AG09319 (cell line): ENCODE results near the gene NDUFA11.

Experiments used
- DNase-seq: peaks from one replicate; pipeline ENCODE4 v3.0.0-alpha.2; 2010; ENCODE audit warnings: low read depth; ENCODE audit errors: extremely low read depth
- TF ChIP-seq, protein P1 (sequence below): IDR thresholded peaks from 2 replicates; pipeline ENCODE4 v1.5.1; 2011; ENCODE audit warnings: low read depth, mild to moderate bottlenecking, inconsistent platforms, low read length, moderate library complexity

NDUFA11 gene

DNA sequence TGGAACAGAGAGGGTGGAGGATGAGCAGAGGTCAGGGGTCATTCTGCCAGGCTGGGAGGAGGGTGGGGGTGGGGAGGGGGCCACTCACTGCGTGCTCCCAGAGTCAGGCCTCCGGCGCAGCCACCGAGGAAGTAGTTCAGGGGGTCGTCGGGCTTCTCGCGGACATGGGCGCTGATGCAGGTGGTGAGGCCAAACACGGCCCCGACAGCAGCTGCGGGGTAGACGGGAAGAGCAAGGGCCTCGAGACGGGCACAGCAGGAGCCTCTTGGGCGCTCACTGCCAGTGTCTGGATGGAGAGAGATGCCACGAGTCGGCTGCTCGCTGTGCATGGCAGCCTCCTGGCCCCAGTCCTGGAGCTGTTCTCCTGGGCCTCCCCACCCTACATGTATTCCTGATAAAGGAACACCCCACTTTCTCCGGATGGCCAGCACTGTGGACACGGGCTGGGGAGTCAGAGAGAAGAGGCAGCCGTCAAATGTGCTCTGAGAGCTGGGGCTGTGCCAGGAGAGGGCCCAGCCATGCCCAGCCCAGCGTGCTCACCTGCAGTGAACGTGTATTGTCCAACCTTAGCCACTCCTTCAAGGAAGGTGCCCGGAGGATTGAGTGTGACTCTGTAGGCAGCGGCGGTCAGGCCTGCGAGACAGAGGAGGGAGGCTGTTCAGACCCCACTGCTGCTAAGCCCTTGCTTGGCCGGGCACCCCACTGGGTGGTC lies 7.1 kb downstream of the NDUFA11 start:
- DNase-seq, result no peak

DNA sequence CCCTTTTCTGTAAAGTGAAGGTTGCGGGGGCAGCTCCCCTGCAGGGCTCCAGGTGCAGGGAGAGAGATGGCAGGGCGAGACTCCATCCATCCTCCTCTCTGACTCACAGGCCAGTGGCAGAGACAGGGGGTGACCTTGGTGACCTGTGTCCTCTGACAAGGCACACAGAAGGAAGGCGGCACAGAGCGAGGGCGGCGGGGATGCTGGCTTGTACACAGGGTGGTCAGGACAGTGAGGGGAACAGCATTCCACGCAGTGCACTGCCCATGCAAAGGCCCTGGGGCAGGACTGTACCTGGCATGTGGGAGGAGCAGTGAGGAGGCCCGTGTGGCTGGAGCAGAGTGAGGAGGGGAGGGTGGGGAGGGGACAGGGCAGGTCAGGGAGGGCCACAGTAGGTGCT lies 7.7 kb downstream of the NDUFA11 start:
- TF ChIP-seq, protein P1, sequence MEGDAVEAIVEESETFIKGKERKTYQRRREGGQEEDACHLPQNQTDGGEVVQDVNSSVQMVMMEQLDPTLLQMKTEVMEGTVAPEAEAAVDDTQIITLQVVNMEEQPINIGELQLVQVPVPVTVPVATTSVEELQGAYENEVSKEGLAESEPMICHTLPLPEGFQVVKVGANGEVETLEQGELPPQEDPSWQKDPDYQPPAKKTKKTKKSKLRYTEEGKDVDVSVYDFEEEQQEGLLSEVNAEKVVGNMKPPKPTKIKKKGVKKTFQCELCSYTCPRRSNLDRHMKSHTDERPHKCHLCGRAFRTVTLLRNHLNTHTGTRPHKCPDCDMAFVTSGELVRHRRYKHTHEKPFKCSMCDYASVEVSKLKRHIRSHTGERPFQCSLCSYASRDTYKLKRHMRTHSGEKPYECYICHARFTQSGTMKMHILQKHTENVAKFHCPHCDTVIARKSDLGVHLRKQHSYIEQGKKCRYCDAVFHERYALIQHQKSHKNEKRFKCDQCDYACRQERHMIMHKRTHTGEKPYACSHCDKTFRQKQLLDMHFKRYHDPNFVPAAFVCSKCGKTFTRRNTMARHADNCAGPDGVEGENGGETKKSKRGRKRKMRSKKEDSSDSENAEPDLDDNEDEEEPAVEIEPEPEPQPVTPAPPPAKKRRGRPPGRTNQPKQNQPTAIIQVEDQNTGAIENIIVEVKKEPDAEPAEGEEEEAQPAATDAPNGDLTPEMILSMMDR, result no peak
- DNase-seq, result no peak

More for the DNA sequence above, 7.1 kb downstream of the NDUFA11 start:
- TF ChIP-seq, protein P1, result no peak

DNA sequence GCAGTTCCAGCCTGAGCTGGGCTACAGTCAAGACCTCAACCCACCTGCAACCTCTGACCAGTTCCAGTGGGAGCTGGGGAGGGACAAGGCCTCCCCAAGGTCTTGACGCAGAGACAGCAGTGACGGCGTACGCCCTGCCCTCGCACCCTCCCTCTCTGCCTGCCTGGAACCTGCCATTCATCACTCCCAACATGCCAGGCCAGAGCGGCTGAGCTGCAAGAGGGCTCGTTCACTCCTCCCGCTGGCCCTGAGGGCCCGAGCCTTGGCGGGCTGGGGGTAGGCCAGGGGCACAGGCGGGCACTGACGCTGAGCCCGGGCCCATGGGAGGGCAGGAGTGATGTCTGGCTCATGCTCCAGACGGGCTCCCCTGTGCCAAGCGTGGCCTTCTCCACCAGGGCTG lies 8.2 kb downstream of the NDUFA11 start:
- TF ChIP-seq, protein P1, result no peak
- no peak for DNase-seq

DNA sequence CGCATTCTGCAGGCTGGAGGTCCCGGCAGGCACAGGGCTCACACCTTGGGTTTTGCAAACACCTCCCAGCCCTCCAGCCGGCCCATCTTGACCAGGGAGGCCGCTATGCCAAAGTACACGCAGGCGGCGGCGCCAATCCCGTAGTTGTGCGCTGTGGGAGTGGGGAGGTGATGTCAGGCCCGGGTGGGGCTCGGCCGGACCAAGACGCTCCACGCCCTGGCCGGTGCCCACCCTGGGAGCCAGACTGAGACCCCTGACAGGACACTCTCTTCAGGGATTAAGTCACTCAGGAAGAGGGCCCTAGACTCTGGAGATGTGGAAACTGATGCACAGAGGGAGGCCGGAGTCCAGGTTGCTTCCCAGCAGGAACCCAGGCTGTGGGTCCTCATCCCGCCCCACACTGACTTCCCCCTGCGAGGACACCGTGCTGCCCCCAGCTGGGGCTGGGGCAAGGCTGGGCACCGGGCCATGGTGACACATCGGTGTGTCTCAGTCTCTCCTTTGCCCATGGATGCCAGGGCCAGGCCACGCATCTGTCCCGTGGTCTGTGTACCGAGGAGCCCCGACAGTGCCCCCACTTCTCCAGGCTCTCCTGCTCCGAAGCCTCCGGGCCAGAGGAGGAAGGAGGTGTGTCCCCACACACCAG lies 8.8 kb downstream of the NDUFA11 start:
- DNase-seq, result no peak
- TF ChIP-seq, protein P1, result no peak

DNA sequence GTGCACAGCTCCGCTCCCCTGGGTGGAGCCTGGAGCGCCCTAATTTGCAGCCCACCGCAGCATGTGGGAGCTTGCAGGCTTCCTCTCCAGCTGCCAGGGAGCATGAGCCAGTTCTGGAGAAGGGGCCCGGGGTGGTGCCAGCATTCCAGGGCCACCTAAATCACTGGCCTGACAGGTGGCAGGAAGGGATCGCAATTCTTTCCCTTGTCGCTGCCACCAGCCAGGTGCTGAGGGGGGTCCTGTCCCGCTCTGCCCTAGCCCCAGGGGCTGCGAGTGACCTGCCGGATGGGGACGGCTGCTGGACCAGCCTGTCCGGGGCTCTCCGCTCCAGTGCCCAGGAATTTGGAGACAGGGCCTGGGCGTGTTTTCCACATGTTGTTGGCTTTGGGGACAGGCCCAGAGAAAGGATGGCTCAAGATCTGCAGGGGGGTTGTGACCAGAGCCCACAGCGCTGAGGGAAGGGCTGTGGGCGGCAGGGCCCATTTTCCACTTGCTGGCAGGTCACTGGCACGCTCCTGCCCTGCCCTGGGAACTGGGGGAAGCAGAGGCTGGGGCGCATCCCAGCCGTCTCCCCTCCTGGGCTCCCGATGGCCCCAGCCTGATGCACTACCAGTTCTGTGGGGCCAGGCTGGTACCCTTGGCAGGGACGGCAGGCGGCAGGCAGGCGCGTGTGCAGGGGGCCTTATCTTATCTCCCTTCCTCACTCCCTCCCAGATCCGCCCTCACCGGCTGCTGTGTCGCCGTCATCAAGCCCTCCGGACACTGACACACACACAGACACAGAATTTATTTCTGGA lies 9.5 kb downstream of the NDUFA11 start:
- no peak for DNase-seq
- TF ChIP-seq, protein P1, result no peak

DNA sequence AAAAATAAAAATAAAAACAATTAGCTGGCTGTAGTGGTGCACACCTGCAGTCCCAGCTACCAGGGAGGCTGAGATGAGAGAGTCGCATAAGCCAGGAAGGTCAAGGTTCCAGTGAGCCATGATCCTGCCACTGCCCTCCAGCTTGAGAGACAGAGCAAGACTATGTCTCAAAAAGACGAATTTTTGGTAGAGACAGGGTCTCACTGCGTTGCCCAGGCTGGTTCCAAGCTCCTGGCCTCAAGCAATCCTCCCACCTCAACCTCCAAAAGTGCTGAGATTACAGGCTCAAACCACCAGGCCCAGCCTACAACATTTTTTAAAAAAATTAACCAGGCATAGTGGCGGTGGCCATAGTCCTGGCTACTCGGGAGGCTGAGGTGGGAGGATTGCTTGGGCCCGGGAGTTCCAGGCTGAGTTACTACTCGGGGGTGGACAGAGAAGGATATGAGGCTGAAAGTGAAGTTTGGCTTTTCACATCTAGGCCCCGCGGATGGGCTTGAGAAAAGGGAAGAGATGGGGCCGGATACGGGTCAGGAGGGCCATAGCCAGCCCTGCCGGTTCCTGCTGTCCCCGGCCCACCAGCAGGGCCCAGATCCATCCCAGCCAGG lies 10.2 kb downstream of the NDUFA11 start:
- no peak for DNase-seq
- TF ChIP-seq, protein P1, result no peak
